Measurements from ENCODE around the gene SMNDC1.
"Not testable (repeated sequence)": the region's sequence is repeated elsewhere in the genome, so short reads cannot be mapped to it uniquely, and the experiment has no call there.

The SMNDC1 gene

GRCh38 chr10:110284262-110284661 is 20.5 kb downstream of the SMNDC1 start:
- no peak for TF ChIP-seq ZNF274 (IDR thresholded peaks at IDR 0.05; ENCODE audit: low read depth, low read length)

GRCh38 chr10:110279407-110279986 is 25.2 kb downstream of the SMNDC1 start:
- no peak overlapping the region for H3K4me3 ChIP-seq (ENCODE audit: low read length)
- TF ChIP-seq ZNF274 (IDR thresholded peaks at IDR 0.05; ENCODE audit: low read depth, low read length), result no peak

More at GRCh38 chr10:110284262-110284661, 20.5 kb downstream of the SMNDC1 start:
- no peak overlapping the region for H3K4me3 ChIP-seq (ENCODE audit: low read length)

GRCh38 chr10:110278562-110279406 is 25.9 kb downstream of the SMNDC1 start:
- H3K4me3 ChIP-seq (ENCODE audit: low read length), result no peak overlapping the region

GRCh38 chr10:110277591-110277990 is 27.1 kb downstream of the SMNDC1 start:
- no peak for TF ChIP-seq ZNF274 (IDR thresholded peaks at IDR 0.05; ENCODE audit: low read depth, low read length)
- no peak overlapping the region for H3K4me3 ChIP-seq (ENCODE audit: low read length)

More at GRCh38 chr10:110278562-110279406, 25.9 kb downstream of the SMNDC1 start:
- TF ChIP-seq ZNF274 (IDR thresholded peaks at IDR 0.05; ENCODE audit: low read depth, low read length), result no peak

GRCh38 chr10:110276603-110277002 is 28.1 kb downstream of the SMNDC1 start:
- no peak for TF ChIP-seq ZNF274 (IDR thresholded peaks at IDR 0.05; ENCODE audit: low read depth, low read length)
- H3K4me3 ChIP-seq (ENCODE audit: low read length), result no peak overlapping the region

- H3K4me3 ChIP-seq (ENCODE audit: low read length), result no peak overlapping the region
- no peak for TF ChIP-seq ZNF274 (IDR thresholded peaks at IDR 0.05; ENCODE audit: low read depth, low read length)
Observed at GRCh38 chr10:110275128-110275729, 29.5 kb downstream of the SMNDC1 start.

- no peak for TF ChIP-seq ZNF274 (IDR thresholded peaks at IDR 0.05; ENCODE audit: low read depth, low read length)
- H3K4me3 ChIP-seq (ENCODE audit: low read length), result no peak overlapping the region
Observed at GRCh38 chr10:110274647-110275046, 30.1 kb downstream of the SMNDC1 start.

- no peak overlapping the region for H3K4me3 ChIP-seq (ENCODE audit: low read length)
- TF ChIP-seq ZNF274 (IDR thresholded peaks at IDR 0.05; ENCODE audit: low read depth, low read length), result no peak
Observed at GRCh38 chr10:110274072-110274627, 30.6 kb downstream of the SMNDC1 start.

GRCh38 chr10:110273474-110273873 is 31.2 kb downstream of the SMNDC1 start:
- no peak overlapping the region for H3K4me3 ChIP-seq (ENCODE audit: low read length)
- no peak for TF ChIP-seq ZNF274 (IDR thresholded peaks at IDR 0.05; ENCODE audit: low read depth, low read length)

GRCh38 chr10:110272995-110273394 is 31.7 kb downstream of the SMNDC1 start:
- not testable (repeated sequence) for H3K4me3 ChIP-seq (ENCODE audit: low read length)

- no peak overlapping the region for H3K4me3 ChIP-seq (ENCODE audit: low read length)
- no peak for TF ChIP-seq ZNF274 (IDR thresholded peaks at IDR 0.05; ENCODE audit: low read depth, low read length)
Observed at GRCh38 chr10:110269374-110270318, 35.1 kb downstream of the SMNDC1 start.

- TF ChIP-seq ZNF274 (IDR thresholded peaks at IDR 0.05; ENCODE audit: low read depth, low read length), result no peak
- no peak overlapping the region for H3K4me3 ChIP-seq (ENCODE audit: low read length)
Observed at GRCh38 chr10:110268971-110269370, 35.7 kb downstream of the SMNDC1 start.

- H3K4me3 ChIP-seq (ENCODE audit: low read length), result no peak overlapping the region
- TF ChIP-seq ZNF274 (IDR thresholded peaks at IDR 0.05; ENCODE audit: low read depth, low read length), result no peak
Observed at GRCh38 chr10:110268442-110268841, 36.3 kb downstream of the SMNDC1 start.

GRCh38 chr10:110267276-110267675 is 37.4 kb downstream of the SMNDC1 start:
- H3K4me3 ChIP-seq (ENCODE audit: low read length), result no peak overlapping the region
- no peak for TF ChIP-seq ZNF274 (IDR thresholded peaks at IDR 0.05; ENCODE audit: low read depth, low read length)
